AG04449 (cell line): Measurements from ENCODE around the gene YARS2.

Experiments
- CTCF ChIA-PET: fragments of 350-600 bp; formaldehyde crosslinking; extraction: SDS; loops from one replicate; lab custom pipeline; 2021; ENCODE audit warnings: antibody characterized with exemption; lab: Yijun Ruan, JAX
- POLR2A ChIA-PET: fragments of 400-600, 350-600 bp; formaldehyde crosslinking; extraction: SDS; loops from one replicate; lab custom pipeline; 2020; ENCODE audit warnings: antibody characterized with exemption, inconsistent platforms; lab: Yijun Ruan, JAX
- DNase-seq: peaks from one replicate; pipeline ENCODE4 v3.0.0-alpha.2; 2010; ENCODE audit warnings: low read depth, low spot score
- H3K4me3 ChIP-seq: 2 replicates; pipeline ENCODE4 v1.5.1; 2011; ENCODE audit warnings: low read depth, mild to moderate bottlenecking, control low read depth, low read length
- CTCF ChIP-seq: IDR thresholded peaks from one replicate; pipeline ENCODE4 v1.5.1; 2011; ENCODE audit warnings: mild to moderate bottlenecking, moderate library complexity, low read length, control low read depth, inconsistent platforms; ENCODE audit not compliant: insufficient read depth; ENCODE audit errors: missing control alignments

YARS2 gene

GRCh38 chr12:32742133-32742532 is 13.6 kb downstream of the YARS2 start:
- ChIA-PET CTCF (interaction anchor here (1.3 kb wide), 1 partner anchor 13 kb away, joined by 5 read pairs; no protein-coding TSS in a partner anchor), POLR2A (interaction anchor here (1.0 kb wide), 1 partner anchor 13 kb away, joined by 3 read pairs; the partner anchor contains the start of gene YARS2)
- TF ChIP-seq CTCF: no peak
- no peak for DNase-seq
- H3K4me3 ChIP-seq: no peak overlapping the region

- CTCF ChIA-PET: interaction anchor here (0.8 to 2.3 kb wide), 2 partner anchors 17 to 27 kb away, joined by 4 to 6 read pairs; no protein-coding TSS in a partner anchor
- no peak for TF ChIP-seq CTCF
- no peak for DNase-seq
- no peak overlapping the region for H3K4me3 ChIP-seq
- POLR2A ChIA-PET: no interaction called here
Observed at GRCh38 chr12:32739279-32739678, 16.4 kb downstream of the YARS2 start.

- CTCF ChIA-PET: interaction anchor here (2.2 kb wide), 1 partner anchor 17 kb away, joined by 10 read pairs; the partner anchor contains the start of gene YARS2
- TF ChIP-seq CTCF: no peak
- no peak for DNase-seq
- POLR2A ChIA-PET: no interaction called here
- no peak overlapping the region for H3K4me3 ChIP-seq
Observed at GRCh38 chr12:32737715-32738114, 18.0 kb downstream of the YARS2 start.

GRCh38 chr12:32736445-32736844 is 19.3 kb downstream of the YARS2 start:
- DNase-seq: no peak
- no peak for TF ChIP-seq CTCF
- POLR2A ChIA-PET: no interaction called here
- CTCF ChIA-PET: interaction anchor here (1.8 to 2.2 kb wide), 2 partner anchors 14 to 18 kb away, joined by 5 to 10 read pairs; partner anchors contain the start of gene YARS2
- no peak overlapping the region for H3K4me3 ChIP-seq

- H3K4me3 ChIP-seq: no peak overlapping the region
- POLR2A ChIA-PET: no interaction called here
- TF ChIP-seq CTCF: no peak
- CTCF ChIA-PET: interaction anchor here (1.8 kb wide), 1 partner anchor 12 kb away, joined by 5 read pairs; no protein-coding TSS in a partner anchor
- DNase-seq: no peak
Observed at GRCh38 chr12:32734952-32735351, 20.7 kb downstream of the YARS2 start.

GRCh38 chr12:32727237-32727636 is 28.5 kb downstream of the YARS2 start:
- TF ChIP-seq CTCF: no peak
- H3K4me3 ChIP-seq: no peak overlapping the region
- ChIA-PET CTCF (no interaction called here), POLR2A (no interaction called here)
- DNase-seq: no peak
